CD4-positive, alpha-beta T cell treated with Interleukin-17A for 4 hours (primary cell): Measurements from ENCODE around the gene CLSTN2.

Source experiments
- DNase-seq: peaks from one replicate; pipeline ENCODE4 v3.0.0-alpha.2; 2020; ENCODE audit warnings: mixed read lengths

Gene CLSTN2

GRCh38 chr3:140196970-140197369 lies 262.0 kb downstream of the CLSTN2 start:
- no peak for DNase-seq

GRCh38 chr3:140198242-140198641 lies 263.3 kb downstream of the CLSTN2 start:
- DNase-seq = no peak

- no peak for DNase-seq
These were observed 264.0 kb downstream of the CLSTN2 start for GRCh38 chr3:140199008-140199407.

- no peak for DNase-seq
These were observed 264.8 kb downstream of the CLSTN2 start for GRCh38 chr3:140199743-140200142.

- no peak for DNase-seq
These were observed 268.5 kb downstream of the CLSTN2 start for GRCh38 chr3:140203510-140203909.

GRCh38 chr3:140204271-140204984 lies 269.4 kb downstream of the CLSTN2 start:
- no peak for DNase-seq

- DNase-seq = no peak
These were observed 270.6 kb downstream of the CLSTN2 start for GRCh38 chr3:140205598-140205997.

GRCh38 chr3:140206196-140207040 lies 271.4 kb downstream of the CLSTN2 start:
- no peak for DNase-seq

- no peak for DNase-seq
These were observed 272.6 kb downstream of the CLSTN2 start for GRCh38 chr3:140207541-140207940.

GRCh38 chr3:140216249-140216648 lies 281.3 kb downstream of the CLSTN2 start:
- no peak for DNase-seq

- DNase-seq = no peak
These were observed 284.3 kb downstream of the CLSTN2 start for GRCh38 chr3:140219291-140219690.

- DNase-seq = no peak
These were observed 285.0 kb downstream of the CLSTN2 start for GRCh38 chr3:140219923-140220452.

- no peak for DNase-seq
These were observed 288.2 kb downstream of the CLSTN2 start for GRCh38 chr3:140223197-140223596.

- DNase-seq = no peak
These were observed 288.6 kb downstream of the CLSTN2 start for GRCh38 chr3:140223631-140224030.

GRCh38 chr3:140224307-140224706 lies 289.3 kb downstream of the CLSTN2 start:
- DNase-seq = no peak

GRCh38 chr3:140225996-140226395 lies 291.0 kb downstream of the CLSTN2 start:
- no peak for DNase-seq

GRCh38 chr3:140233702-140234101 lies 298.7 kb downstream of the CLSTN2 start:
- no peak for DNase-seq

- DNase-seq = no peak
These were observed 299.3 kb downstream of the CLSTN2 start for GRCh38 chr3:140234256-140234655.

GRCh38 chr3:140236836-140237501 lies 302.0 kb downstream of the CLSTN2 start:
- no peak for DNase-seq

- DNase-seq = no peak
These were observed 303.8 kb downstream of the CLSTN2 start for GRCh38 chr3:140238646-140239314.

- no peak for DNase-seq
These were observed 307.9 kb downstream of the CLSTN2 start for GRCh38 chr3:140242818-140243276.

- no peak for DNase-seq
These were observed 308.6 kb downstream of the CLSTN2 start for GRCh38 chr3:140243575-140243974.

- no peak for DNase-seq
These were observed 309.9 kb downstream of the CLSTN2 start for GRCh38 chr3:140244893-140245292.
